Erythroblast (primary cell): ENCODE results near the gene ZNF416.
A peak's percentile ranks its signal among the peaks of the same experiment; 100 is the strongest.

Source experiments
- GATA1 ChIP-seq: IDR thresholded peaks from 2 replicates; pipeline ENCODE4 v1.6.1; 2011; ENCODE audit warnings: low read depth, mild to moderate bottlenecking, control low read depth, low read length, moderate library complexity
- POLR2A ChIP-seq: IDR thresholded peaks from 2 replicates; pipeline ENCODE4 v1.6.1; 2011; ENCODE audit warnings: mild to moderate bottlenecking, low read length

DNA sequence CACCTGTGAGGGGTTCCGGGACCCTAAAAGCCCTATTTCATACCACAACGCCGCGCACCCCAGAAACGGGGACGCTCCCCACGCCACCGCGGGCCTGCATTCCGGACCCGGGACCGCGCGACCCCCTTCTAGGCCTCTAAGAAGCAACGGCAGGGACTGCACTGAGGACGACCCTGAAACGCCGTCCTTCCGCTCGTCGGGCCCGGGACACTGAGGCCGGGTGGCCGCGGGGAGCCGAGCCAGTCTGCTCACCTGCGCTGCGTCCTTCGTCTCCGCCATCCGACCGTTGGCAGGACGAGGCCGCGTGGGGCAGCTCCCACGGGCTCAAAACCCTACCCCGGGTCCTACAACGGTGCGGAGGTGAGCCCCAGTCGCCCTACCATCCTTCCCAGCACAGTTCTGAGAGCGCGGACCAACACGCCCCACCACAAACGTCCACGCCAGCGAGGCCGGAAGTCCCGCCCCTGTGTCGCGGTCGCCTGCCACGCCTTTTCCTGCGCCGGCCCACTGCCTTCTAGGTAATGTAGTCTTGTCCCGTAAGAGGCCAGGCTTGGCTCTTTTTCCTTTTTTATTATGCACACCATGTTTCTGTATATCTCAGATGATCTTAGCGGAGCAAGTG, 19.2 kb downstream of the ZNF416 start, which contains the start of gene ZNF550:
- TF ChIP-seq POLR2A (peak; percentile 68), GATA1 (no peak)
